GM12873 (cell line): Measurements from ENCODE around the gene TSHZ1.

ENCODE experiments used
- TF ChIP-seq, protein P1 (sequence below): IDR thresholded peaks from 2 replicates; pipeline ENCODE4 v1.5.1; 2012; ENCODE audit warnings: low read depth, mild to moderate bottlenecking, moderate library complexity, low read length, control low read depth; ENCODE audit not compliant: insufficient read depth; ENCODE audit errors: missing control alignments

Gene TSHZ1

DNA sequence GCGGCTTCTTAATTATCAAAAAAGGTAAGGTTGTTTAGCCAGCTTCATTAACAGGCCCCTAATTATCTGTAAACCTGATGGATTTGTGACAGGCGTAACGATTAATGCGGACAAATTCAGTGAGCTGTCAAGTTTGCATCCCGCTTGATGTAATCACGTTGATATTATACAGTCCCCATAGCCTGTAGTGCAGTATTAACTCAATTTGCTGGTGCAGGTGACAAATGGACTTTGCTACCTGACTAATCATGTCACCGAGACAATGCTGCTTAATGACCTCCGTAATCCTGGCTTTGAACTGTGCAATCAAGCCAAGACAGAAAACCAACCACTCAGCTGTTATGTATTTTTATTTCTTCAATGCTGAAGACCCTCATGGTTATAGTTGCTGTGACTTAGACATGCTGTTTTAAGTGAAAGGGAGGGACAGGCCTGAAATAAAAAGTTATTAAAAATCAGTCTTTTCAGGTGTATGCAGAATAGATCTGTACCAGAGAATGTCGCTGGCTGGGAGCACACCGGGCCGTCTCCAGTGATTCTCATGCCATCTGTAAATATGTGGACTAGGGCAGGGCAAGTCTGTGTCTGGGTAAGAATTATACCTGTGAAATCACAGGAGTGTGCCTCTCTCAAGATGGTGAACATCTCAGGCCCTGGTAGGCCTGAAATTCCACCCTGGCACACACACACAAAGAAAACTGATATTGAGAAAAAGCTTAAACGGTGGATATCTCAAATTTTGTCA is 4.3 kb downstream of the TSHZ1 start:
- TF ChIP-seq, protein P1, sequence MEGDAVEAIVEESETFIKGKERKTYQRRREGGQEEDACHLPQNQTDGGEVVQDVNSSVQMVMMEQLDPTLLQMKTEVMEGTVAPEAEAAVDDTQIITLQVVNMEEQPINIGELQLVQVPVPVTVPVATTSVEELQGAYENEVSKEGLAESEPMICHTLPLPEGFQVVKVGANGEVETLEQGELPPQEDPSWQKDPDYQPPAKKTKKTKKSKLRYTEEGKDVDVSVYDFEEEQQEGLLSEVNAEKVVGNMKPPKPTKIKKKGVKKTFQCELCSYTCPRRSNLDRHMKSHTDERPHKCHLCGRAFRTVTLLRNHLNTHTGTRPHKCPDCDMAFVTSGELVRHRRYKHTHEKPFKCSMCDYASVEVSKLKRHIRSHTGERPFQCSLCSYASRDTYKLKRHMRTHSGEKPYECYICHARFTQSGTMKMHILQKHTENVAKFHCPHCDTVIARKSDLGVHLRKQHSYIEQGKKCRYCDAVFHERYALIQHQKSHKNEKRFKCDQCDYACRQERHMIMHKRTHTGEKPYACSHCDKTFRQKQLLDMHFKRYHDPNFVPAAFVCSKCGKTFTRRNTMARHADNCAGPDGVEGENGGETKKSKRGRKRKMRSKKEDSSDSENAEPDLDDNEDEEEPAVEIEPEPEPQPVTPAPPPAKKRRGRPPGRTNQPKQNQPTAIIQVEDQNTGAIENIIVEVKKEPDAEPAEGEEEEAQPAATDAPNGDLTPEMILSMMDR = no peak

DNA sequence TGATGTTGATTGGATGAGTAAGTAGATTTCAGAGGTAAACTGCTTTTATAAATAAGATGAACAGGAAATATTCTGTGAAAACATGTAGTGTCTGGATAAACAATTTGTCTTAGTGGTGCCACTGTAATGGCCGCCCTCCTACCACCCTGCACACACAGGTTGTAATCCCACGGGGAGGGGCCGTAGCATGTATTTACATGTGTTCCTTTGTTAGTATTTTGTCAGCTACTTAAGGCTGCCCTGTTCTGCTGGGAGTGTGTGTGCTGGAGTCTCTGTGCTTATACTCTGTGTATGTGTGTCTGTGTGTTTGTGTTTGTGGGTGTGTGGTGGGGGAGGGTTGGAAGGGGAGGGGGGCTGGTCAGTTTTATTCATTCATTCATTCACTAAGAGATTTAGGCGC is 5.1 kb downstream of the TSHZ1 start:
- TF ChIP-seq, protein P1 = no peak

DNA sequence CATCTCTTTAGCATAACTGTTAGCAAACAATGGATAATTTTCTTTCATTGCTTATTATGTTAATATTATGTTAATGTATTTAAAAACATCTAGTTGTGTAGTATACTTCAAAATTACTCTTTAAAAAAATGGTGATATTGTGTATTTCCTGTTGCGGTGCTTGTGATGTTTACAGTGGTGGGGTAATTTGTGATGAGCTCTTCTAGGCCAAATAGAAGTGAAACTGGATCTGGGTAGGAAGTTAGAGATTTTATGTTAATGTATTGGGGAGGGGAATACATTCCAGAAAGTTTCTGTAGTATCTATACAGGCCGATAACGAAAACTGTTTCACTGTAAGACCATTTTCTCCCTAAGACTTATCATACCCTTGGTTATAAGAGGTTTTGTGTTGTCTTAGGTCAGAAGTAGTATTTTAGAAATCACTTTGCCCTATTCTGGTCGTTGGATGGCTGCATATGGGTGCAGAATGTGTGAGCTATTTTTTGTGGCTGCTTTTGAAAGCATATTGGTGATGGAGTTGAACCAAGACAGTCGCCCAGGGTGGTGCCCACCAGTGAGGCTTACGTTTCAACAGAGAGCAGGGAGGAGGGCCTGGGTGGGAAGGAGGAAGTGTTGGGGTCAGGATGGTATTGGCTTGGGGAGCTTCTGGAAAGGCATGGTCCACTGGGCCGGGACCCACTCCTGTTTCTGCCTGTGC is 5.8 kb downstream of the TSHZ1 start:
- TF ChIP-seq, protein P1 = no peak

DNA sequence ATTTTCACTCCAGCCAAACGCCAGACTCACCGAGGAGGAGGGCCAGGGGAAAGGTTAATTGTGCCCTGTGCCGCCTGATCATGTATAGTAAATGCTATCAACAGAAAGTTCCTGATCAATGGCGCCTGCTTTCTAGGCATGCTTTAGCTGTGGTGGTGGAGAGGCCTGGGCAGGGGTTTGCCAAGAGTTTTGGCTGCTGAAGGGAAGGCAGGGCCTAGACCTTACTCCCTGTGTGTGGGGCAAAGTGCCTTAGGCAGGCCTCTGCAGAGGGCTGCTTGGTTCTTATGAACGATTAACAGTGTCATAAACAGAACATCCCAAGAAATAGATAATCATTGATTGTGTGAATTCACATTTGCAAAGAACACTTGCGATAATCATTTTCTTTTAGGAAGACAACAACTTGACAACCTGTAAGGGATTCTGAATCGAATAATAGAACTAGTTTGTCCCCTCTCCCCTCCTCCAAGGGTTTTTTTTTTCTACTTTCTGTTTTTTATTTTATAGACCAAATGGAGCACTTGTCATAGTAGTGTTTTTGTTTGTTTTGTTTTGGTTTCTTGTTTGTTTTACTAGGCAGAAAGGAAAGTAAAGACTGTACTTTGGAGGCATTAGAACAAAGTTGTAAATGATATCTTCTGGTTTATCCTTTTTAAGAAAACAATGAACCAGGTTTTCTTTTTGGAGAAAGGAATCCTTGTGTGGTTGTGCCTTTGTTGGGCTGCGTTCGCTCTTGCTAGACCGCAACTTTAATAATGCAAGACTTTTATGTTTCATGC is 6.5 kb downstream of the TSHZ1 start:
- TF ChIP-seq, protein P1 = no peak

DNA sequence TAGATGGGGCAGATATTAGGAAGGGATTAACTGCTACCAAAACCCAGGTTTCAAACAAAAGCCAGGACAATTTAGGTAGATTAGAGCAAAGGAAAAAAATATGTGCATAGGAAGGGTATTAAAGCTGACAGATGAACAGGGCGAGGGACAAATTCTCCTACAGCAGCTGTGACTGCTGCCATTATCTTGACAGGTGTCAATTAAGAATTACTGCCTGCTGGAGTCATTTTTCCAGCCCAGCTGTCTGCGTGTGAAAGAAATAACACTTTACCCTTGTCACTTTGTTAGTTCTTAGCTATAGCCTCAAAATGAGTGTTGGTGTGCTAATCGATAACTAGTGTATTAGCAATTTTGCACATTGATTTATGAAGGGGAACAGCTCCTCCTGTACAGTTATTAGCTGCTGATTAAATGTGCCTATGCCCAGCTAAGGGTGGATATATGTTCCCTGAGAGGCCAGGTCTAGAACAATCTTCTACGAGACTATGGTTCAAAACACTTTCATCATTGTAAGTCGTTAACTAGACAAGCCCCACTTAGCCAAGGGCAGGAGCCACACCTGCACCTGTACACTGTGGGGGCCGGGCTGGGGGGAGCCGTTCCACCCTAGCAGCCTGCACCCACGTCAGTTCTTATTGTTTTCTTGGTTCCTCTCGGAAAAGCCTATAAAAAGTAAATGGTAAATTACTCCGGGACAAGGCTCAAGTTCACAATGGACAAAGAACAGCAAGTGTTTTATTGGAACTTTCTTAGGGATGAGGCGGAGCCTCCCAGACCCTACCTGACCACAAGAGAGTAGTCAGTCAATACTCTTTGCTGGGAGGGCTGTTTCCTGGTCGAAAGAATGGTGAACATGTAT is 7.7 kb downstream of the TSHZ1 start:
- TF ChIP-seq, protein P1 = no peak

DNA sequence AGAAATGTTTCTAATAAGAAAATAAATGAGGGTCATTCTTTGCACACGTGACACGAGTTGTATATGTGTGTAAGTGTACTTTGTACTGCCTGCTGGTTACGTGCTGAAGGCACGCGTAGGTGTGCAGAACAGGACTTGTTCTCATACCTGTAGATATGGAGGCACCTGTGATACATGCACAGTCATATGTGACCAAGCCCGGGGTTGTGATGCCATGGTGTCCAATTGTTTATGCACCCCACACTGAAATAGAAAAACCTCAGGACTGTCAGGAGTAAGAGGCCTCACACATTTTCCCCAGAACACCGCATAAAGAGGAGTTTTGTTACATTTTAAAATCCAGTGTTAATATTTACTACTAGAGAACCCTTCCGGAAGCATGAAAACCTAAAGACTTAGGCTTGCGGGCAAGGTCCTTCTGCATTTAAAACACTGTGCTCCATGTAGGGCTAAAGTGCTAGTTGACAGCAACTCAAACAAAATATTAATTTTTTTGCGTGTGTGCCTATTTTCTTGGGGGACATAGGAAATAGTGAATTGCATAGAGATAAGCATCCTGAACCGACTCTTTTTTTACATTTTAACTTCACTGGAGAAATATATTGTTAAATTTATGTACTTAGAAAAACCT is 9.3 kb downstream of the TSHZ1 start:
- TF ChIP-seq, protein P1 = no peak
